ENCODE measurements around the gene CLIP2.
A peak's percentile ranks its signal among the peaks of the same experiment; 100 is the strongest.

GRCh38 chr7:74284781-74285259 is 4.4 kb upstream of the CLIP2 start:
- TF ChIP-seq, protein P1, sequence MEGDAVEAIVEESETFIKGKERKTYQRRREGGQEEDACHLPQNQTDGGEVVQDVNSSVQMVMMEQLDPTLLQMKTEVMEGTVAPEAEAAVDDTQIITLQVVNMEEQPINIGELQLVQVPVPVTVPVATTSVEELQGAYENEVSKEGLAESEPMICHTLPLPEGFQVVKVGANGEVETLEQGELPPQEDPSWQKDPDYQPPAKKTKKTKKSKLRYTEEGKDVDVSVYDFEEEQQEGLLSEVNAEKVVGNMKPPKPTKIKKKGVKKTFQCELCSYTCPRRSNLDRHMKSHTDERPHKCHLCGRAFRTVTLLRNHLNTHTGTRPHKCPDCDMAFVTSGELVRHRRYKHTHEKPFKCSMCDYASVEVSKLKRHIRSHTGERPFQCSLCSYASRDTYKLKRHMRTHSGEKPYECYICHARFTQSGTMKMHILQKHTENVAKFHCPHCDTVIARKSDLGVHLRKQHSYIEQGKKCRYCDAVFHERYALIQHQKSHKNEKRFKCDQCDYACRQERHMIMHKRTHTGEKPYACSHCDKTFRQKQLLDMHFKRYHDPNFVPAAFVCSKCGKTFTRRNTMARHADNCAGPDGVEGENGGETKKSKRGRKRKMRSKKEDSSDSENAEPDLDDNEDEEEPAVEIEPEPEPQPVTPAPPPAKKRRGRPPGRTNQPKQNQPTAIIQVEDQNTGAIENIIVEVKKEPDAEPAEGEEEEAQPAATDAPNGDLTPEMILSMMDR (IDR thresholded peaks at IDR 0.05), result peak in 1 of 6 experiments; percentile 12
- peak; percentile 19 to 64 for TF ChIP-seq POLR2A (IDR thresholded peaks at IDR 0.05)

All from Peyer's patch (tissue), 4 donors.